HG02943 (cell line): ENCODE measurements around the gene SON.
"Not testable (repeated sequence)": the region's sequence is repeated elsewhere in the genome, so short reads cannot be mapped to it uniquely, and the experiment has no call there.

ENCODE experiments used
- ATAC-seq: cut with Tn5 transposase; IDR thresholded peaks from one replicate; pipeline ENCODE4 v1.9.1; 2021; ENCODE audit warnings: mild to moderate bottlenecking, low read depth, moderate library complexity; ENCODE audit not compliant: unreplicated experiment

The SON gene, protein sequence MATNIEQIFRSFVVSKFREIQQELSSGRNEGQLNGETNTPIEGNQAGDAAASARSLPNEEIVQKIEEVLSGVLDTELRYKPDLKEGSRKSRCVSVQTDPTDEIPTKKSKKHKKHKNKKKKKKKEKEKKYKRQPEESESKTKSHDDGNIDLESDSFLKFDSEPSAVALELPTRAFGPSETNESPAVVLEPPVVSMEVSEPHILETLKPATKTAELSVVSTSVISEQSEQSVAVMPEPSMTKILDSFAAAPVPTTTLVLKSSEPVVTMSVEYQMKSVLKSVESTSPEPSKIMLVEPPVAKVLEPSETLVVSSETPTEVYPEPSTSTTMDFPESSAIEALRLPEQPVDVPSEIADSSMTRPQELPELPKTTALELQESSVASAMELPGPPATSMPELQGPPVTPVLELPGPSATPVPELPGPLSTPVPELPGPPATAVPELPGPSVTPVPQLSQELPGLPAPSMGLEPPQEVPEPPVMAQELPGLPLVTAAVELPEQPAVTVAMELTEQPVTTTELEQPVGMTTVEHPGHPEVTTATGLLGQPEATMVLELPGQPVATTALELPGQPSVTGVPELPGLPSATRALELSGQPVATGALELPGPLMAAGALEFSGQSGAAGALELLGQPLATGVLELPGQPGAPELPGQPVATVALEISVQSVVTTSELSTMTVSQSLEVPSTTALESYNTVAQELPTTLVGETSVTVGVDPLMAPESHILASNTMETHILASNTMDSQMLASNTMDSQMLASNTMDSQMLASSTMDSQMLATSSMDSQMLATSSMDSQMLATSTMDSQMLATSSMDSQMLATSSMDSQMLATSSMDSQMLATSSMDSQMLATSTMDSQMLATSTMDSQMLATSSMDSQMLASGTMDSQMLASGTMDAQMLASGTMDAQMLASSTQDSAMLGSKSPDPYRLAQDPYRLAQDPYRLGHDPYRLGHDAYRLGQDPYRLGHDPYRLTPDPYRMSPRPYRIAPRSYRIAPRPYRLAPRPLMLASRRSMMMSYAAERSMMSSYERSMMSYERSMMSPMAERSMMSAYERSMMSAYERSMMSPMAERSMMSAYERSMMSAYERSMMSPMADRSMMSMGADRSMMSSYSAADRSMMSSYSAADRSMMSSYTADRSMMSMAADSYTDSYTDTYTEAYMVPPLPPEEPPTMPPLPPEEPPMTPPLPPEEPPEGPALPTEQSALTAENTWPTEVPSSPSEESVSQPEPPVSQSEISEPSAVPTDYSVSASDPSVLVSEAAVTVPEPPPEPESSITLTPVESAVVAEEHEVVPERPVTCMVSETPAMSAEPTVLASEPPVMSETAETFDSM (N-terminal part only)

DNA sequence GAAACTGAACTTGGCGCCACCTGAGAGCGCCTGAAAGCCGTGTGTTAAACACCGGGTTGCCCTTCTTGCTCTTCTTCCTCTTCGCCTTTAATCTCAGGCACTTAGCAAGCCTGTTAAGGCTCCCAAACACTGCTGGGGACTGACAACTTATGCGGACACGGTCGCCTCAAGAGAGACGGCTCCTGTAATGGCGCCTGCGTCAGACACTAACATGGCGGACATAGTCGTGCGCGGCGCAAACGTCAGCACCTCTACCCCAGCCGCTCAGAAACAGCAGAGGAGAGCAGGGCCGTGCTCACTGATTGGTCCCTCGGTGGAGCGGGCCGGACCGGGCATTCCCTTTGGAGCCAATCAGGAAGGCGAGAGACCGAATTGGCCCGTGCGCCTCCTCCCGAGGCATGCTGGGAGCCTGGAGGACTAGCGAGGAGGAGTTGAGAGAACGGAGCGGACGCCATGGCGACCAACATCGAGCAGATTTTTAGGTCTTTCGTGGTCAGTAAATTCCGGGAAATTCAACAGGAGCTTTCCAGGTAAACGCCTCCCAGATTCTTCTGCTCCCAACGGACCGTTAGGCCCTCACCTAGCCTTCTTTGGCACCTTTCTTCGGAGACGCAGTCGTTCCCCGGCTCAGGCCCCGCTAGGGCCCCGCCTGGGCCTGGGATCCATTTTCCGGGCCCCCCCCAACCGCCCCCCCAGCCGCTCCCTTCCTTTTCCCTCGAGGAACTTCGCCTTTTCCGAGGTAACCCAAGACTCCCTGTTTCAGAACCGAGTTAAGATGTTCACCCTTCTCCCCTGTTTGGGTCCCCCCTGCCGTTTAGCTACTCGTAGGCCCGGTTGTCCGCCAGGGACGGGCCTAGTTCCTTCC, at the start of gene SON:
Gene SON, plus strand, starts transcription at position 399 of the 865 bp plus-strand sequence. Its CDS starts 55 bp downstream, at position 454.
- peak; percentile 96 for ATAC-seq

DNA sequence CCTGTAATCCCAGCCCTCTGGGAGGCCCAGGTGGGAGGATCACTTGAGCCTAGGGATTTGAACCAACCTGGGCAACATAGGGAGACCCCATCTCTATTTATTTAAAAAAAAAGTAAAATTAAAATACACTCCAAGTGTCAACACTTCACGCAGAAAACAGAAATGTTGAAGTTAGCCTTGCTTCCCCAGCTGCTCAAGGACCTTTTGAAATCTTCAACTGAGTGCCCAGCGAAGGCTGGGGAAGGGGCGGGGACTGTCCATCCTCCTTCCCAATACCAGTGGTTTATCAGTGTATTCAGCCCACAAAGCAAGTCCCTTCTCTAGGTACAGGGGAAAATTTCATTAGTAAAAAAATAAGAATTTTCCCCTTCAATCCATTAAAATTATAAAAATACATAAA, 49.1 kb upstream of the SON start:
- ATAC-seq, result no peak

DNA sequence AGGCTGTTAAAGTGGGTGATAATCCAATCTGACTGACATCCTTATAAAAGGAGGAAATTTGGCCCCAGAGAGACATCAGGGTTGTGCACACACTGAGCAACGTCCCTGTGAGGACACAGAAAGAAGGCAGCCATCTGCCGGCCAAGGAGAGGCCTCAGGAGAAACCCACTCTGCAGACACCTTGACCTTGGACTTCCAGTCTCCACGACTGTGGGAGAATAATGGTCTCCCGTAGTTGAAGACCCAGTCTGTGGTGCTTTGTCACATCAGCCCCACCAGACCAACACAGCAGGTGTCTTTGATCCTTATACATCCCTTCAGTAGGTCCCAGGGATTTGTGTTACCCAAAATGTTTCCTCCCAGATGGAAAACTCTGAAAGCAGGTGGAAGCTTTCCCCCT, 47.1 kb upstream of the SON start:
- ATAC-seq, result no peak

DNA sequence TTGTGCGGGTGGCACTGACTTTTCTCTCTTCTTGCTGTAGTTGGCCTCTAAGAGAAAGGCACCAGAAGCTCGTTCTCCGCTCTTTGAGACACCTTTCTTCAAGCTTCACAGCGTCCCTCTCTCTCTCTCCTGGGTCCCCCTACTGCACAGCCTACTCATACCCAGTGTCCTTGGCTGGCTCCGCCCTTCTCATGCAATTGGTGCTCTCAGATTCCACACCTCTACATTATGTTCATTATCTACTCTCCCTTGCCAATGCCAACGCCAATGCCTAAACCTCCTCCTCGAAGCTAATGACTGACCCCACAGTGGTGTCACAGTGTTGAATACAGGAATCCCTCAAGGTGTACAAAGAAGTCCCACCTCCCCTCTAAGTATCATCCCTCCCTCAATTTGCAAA, 46.5 kb upstream of the SON start:
- ATAC-seq, result no peak

DNA sequence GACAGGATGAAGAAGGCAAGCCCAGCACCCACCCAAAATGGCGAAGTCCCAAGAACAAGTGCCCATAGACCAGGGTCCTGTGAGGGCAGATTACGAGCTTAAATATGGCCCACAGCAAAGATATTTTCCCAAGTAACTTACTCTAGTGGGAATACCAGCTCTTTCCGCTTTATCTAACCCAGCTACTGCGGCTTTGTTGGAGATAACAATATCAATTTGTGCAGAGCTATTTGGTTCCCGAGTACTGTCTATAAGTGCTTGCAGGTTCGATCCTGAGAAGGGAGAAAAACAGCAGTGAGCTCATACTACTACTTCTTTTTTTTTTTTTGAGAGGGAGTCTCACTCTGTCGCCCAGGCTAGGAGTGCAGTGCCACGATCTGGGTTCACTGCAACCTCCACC, 37.0 kb upstream of the SON start:
- no peak for ATAC-seq

DNA sequence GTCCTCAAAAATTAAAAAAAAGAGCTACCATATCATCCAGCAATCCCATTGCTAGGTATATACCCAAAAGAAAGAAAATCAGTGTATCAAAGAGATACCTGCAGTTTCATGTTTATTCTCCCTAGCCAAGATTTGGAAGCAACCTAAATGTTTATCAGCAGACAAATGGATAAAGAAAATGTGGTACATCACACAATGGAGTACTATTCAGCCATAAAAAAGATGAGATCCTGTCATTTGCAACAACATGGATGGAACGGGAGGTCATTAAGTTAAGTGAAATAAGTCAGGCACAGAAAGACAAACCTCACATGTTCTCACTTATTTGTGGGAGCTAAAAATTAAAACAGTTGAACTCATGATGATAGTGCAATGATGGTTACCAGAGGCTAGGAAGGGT, 35.8 kb upstream of the SON start:
- ATAC-seq, result not testable (repeated sequence)

DNA sequence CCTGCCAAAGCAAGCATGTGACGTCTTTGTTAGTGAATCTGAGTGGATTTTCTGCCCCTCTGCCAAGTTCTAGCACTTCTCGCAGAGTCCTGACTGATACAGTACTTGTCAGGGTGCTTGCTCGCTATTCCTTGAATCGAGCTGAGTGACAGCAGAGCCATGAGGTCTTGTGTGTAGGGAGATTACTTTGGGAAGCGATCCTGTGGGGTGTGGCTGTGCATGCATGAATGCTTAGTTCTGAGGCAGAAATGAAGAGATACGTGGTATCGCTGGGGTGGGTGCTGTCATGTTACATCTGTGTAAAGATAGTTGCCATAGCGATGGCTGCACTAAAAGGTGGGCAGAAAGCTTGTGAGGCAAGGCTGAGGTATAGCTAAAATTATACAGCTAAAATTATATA, 32.0 kb upstream of the SON start:
- no peak for ATAC-seq

DNA sequence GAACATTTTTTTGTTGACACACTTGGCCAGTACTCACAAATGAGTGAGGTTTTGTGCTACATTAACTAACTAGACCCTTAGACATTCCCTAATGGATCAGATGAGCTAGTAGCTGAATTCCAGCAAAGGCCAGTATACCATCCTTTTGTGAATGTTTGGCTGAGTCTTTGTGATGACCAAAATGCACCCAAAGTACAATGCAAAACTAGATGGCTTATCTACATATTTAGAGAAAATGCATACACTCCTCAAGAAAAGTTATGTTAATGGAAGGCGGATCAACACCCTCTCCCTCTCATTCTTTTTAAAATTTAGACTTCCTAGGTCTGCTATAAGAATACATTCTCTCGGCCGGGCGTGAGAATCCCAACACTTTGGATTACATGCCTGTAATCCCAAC, 31.2 kb upstream of the SON start:
- no peak for ATAC-seq

DNA sequence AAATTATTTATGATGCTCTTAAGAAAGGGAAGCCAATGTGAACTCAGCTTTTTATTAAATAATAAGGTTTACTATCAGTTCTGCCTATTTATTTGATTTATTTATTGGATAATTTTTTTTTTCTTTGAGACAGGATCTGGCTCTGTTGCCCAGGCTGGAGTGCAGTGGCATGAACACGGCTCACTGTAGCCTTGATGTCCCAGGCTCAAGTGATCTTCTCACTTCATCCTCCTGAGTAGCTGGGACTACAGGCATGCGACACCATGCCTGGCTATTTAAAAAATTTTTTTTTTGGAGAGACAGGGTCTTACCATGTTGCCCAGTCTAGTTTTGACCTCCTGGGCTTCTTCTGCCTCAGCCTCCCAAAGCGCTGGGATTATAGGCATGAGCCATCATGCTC, 30.4 kb upstream of the SON start:
- ATAC-seq, result no peak

DNA sequence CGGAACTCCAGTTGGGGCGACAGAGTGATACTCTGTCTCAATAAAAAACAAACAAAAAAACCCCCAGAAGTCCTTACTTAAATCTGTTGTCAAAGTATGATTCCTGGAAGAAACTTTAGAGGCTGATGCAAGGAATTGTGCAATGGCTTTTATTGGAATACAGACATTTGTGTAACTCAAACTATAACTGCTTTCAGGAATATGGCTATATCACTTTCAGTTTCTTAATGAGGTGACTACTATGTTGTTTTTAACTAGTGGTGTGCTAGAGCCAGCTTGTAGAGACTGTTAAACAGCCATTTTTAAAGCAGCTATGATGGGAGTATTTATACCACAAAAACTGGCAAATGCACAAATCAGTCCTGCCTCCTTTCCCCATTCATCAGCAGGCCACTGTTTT, 28.6 kb upstream of the SON start:
- ATAC-seq, result no peak

DNA sequence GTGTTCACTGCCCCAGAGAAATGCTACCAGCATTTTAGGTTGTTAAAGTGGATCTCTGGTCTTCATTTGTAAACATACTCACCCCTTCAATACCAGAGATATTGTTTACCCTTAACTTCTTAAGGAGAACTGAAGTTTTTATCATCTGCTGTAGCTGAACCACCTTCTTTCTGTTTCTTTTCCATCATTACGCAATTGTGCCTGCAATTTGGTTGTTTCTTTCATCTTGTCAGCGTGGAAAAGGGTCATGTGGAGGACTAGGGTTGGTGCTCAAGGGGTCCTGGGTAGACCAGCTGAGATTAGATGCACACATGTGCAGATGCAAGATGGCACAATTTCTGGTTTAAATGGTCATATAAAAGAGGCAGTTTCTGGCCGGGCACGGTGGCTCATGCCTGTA, 23.9 kb upstream of the SON start:
- no peak for ATAC-seq

DNA sequence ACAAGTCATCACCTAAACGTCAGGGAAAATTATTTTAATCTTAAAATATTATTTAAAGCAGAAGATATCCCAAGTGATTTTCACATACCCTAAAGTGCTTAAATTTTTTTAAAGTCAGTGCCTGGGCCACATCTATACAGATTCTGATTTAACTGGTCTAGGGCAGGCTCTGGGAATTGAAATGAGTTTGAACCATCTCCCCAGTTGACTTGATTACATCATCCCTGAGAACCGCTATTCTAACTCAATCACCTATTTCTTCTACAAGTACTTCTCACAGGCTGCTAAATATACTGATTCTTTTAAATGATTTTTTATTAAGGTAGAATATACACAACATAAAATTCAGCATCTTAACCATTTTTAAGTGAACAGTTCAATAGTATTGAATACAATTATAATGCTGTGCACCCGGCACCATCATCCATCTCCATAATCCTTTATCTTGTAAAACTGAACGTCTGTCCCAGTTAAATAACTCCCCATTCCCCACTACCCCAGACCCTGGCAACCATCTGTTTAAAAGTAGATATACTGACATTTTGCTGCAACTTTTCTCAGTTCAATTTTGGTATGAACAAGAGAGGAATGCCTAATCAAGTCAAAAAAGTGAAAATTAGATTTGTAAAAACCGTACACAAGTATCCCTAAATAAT, 20.4 kb upstream of the SON start:
- ATAC-seq, result no peak

DNA sequence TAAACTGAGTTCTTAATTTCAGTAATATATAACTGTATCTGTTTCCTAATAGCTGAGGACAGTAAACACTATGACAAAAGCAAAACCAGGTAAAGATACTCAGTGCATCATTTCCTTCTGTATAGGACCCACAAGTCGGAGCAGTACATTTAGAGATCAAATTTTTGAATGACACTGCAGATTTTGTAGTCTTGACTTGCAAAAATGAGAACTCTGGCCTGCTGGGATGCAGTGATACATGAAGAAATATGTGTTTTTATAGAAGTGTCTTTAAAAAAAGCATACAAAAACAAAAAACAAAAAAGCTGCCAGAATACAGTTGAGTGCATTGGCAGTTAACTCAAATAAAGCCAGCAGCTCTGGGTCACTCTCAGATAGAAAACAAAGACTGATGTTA, 19.9 kb upstream of the SON start:
- no peak for ATAC-seq

DNA sequence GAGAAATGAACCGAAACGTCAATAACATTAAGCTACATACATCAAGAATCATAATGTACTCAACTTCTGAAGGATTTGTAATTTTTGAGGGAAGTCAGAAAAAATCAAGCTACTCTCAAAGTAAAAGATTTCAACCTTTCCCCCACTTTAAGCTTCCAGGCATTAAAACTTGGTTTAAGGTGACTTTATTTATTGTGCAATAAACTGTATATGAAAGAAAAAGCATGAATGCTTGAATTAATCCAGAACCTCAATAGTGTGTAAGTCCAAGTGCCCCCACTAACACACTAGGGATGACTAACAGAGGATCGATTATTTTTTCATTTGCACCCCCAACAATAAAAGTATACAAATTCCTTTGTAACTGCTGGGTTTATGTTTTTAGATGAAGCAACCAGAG, 11.8 kb upstream of the SON start:
- ATAC-seq, result no peak

DNA sequence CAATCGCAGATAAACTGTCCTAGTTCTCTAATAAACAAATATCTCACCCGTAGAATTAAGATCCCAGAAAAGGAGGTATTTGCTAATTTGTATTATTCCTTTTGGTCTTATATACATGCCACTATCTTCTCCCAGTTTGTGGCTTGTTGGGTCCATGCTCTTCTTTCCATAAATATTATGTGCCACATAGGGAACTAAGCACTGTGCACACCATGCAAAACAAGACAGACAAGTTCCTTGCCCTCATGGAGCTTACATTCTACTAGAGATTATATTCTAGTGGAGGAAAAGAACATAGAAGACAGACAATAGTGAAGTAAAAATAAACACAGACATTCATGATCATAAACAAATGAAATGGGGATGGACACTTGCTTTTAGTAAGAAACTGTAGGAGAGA, 5.6 kb upstream of the SON start:
- ATAC-seq, result no peak

DNA sequence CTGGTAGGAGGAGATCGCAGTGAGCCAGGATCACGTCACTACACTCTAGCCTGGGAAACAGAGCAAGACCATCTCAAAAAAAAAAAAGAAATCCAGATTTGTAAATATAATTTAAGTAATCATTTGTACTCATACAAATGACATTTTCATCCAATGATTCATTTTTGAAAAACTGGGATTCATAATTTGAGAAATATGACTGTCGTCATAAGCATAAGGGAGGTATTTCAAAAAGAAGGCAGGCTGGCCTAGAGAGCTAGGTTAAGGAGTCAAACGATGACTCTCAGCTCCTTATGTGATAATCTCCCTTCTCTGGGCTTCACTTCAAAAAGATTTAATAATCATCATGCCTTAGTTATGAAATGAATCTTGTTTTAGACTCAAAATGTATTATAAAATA, 3.2 kb upstream of the SON start:
- no peak for ATAC-seq

DNA sequence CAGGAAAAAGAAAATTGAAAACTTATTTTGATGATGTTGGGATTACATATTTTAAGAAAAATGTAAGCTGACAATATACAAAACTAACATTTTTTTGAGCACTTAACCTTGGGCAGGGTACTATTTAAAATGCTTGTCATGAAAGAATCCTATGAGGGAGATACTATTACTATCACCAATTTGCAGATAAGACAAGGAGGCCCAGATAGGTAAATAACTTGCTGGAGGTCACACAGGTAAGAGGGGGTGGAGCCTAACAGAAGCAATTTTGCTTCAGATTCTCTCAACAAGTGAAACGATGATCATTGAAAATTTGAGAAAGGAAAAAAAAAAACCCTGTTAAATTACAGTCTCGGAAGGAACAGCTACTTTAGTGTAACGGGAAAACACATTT, 2.1 kb upstream of the SON start:
- ATAC-seq, result no peak

DNA sequence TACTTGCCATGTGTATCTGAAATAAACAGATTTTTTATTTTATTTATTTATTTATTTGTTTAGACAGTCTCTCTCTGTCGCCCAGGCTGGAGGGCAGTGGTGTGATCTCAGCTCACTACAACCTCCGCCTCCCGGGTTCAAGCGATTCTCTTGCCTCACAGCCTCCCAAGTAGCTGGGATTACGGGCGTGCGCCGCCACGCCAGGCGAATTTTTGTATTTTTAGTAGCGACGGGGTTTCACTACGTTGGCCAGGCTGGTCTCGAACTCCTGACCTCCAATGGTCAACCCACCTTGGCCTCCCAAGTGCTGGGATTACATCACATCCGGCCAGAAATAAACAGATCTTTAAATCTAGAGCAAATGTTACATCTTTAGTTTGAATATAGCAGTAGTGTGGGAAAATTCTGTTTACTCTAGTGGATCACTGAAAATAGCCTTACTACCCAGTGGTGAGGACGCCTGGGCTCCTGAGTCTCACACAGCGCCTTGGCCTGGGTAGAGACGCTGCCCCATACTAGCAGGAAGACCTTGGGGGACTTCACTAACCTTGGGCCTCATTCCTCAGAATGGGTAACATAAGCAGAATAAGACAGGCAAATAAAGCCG, 1.6 kb upstream of the SON start:
- ATAC-seq, result no peak
